ENCODE measurements around the gene C10orf71. TPM values are rescaled to one million over a fixed set of nuclear protein-coding genes. Genes with fewer than 3 reads are reported as not detected.

The C10orf71 gene
- total RNA-seq, 1 experiment from 2014 or later: not detected

- POLR2A ChIA-PET: no interaction called here
- Histone ChIP-seq H4K20me1 (ENCODE audit: insufficient read depth) (no peaks in the 10 kb centered on the region), H3K4me1 (ENCODE audit: control insufficient read depth in 1 of 2, insufficient read depth in 2 of 2, low read length in 2 of 2) (no peaks in the 10 kb centered on the region), H3K9me3 (ENCODE audit: control insufficient read depth in 1 of 2, insufficient read depth in 1 of 2, low read depth in 1 of 2, low read length in 2 of 2) (no peaks in the 10 kb centered on the region; a peak in 1 of 4 replicates), H3K27ac (ENCODE audit: low read depth, low read length) (no peak overlapping the region), H3K9me2 (ENCODE audit: insufficient read depth) (no peaks in the 10 kb centered on the region), H3K79me2 (ENCODE audit: insufficient read depth, low read length) (no peaks in the 10 kb centered on the region), H3K36me3 (ENCODE audit: control insufficient read depth in 1 of 2, insufficient read depth in 2 of 2, low read length in 2 of 2) (no peaks in the 10 kb centered on the region), H3K9ac (ENCODE audit: low read length) (no peak overlapping the region), H3K4me3 (replicated peaks in 1 of 2; ENCODE audit: low read depth in 1 of 2, low read length in 2 of 2) (no peak overlapping the region), H2AFZ (ENCODE audit: low read depth, low read length, poor library complexity, severe bottlenecking) (no peak overlapping the region), H3K27me3 (ENCODE audit: insufficient read depth, low read length) (no peaks in the 10 kb centered on the region; the same call in 1 of the 2 replicates), H3K4me2 (ENCODE audit: low read length) (no peak overlapping the region)
- CTCF ChIA-PET: interaction anchor here (1.2 kb wide), 1 partner anchor 53 kb away, joined by 3 read pairs; no protein-coding TSS in a partner anchor
- no peak for ATAC-seq
- no peak for TF ChIP-seq MAX (IDR thresholded peaks at IDR 0.05)
- TF ChIP-seq ZBTB33 (IDR thresholded peaks at IDR 0.05; ENCODE audit: extremely low read depth, insufficient replicate concordance, low read length): no peak
- TF ChIP-seq ATF3 (IDR thresholded peaks at IDR 0.05): no peak
- no peak for TF ChIP-seq ZNF274 (IDR thresholded peaks at IDR 0.05; ENCODE audit: low read depth, low read length)
- TF ChIP-seq EZH2 (IDR thresholded peaks at IDR 0.05): no peak
- no peak for TF ChIP-seq YY1 (IDR thresholded peaks at IDR 0.05; ENCODE audit: extremely low read depth, insufficient replicate concordance, low read depth, low read length)
- TF ChIP-seq POLR2AphosphoS5 (IDR thresholded peaks at IDR 0.05; ENCODE audit: low read depth, low read length): no peak
- no peak for TF ChIP-seq SIN3A (IDR thresholded peaks at IDR 0.05; ENCODE audit: low read depth)
- TF ChIP-seq CEBPB (IDR thresholded peaks at IDR 0.05; ENCODE audit: low read depth): no peak
- no peak for TF ChIP-seq ELF1 (IDR thresholded peaks at IDR 0.05; ENCODE audit: borderline replicate concordance, low read depth)
- no peak for TF ChIP-seq RAD21 (IDR thresholded peaks at IDR 0.05; ENCODE audit: low read depth)
- TF ChIP-seq ZFX (IDR thresholded peaks at IDR 0.05): no peak
- TF ChIP-seq CTCF (IDR thresholded peaks at IDR 0.05 in 2 of 3, conservative IDR thresholded peaks at IDR 0.05 in 1 of 3; ENCODE audit: borderline replicate concordance in 1 of 3, insufficient read depth in 1 of 3, low read depth in 2 of 3, low read length in 2 of 3): no peak
- no peak for TF ChIP-seq CBX3 (IDR thresholded peaks at IDR 0.05; ENCODE audit: low read depth)
- TF ChIP-seq EZH2phosphoT487 (IDR thresholded peaks at IDR 0.05; ENCODE audit: borderline replicate concordance): no peak
- no peak for TF ChIP-seq EGR1 (IDR thresholded peaks at IDR 0.05; ENCODE audit: low read depth)
- no peak for TF ChIP-seq SP1 (IDR thresholded peaks at IDR 0.05; ENCODE audit: low read depth)
- no TSS peak for BruUV-seq (replicated peaks)
- RAD21 ChIA-PET (ENCODE audit: low non-redundant PET in 1 of 2, low total read pairs in 2 of 2, uncharacterized antibody in 2 of 2, unreplicated experiment in 2 of 2): no interaction called here
- intact Hi-C loops (cut with micrococcal nuclease): no loop called here
- DNase-seq (ENCODE audit: low read depth, low spot score): no peak
These were observed 55.6 kb downstream of the C10orf71 start for GRCh38 chr10:49354593-49354992.

Measured in HCT116 (cell line).